Smooth muscle cell (in vitro differentiated cells): Measurements from ENCODE around the gene SERPINB2. TPM values are rescaled to one million over a fixed set of nuclear protein-coding genes. Genes with fewer than 3 reads are reported as not detected.
A peak's percentile ranks its signal among the peaks of the same experiment; 100 is the strongest.

Experiments used
- DNase-seq: peaks from one replicate; lab custom pipeline; 2025; ENCODE audit not compliant: unreplicated experiment; lab: John Stamatoyannopoulos, UW
- H2AFZ ChIP-seq: fragments of 200-600 bp; sonication (generic); 2 replicates; pipeline ENCODE4 v1.6.0; 2016; ENCODE audit warnings: antibody characterized with exemption, low read depth, mild to moderate bottlenecking
- H3F3A ChIP-seq: fragments of 200-600 bp; sonication (generic); 2 replicates; pipeline ENCODE4 v1.6.0; 2017; ENCODE audit warnings: antibody characterized with exemption, low read depth
- H3K27ac ChIP-seq: fragments of 200-600 bp; sonication (generic); 2 replicates; pipeline ENCODE4 v1.5.1; 2016; ENCODE audit warnings: low read depth, mild to moderate bottlenecking
- H3K27me3 ChIP-seq: fragments of 200-600 bp; sonication (generic); 2 replicates; pipeline ENCODE4 v1.6.1; 2016; ENCODE audit warnings: low read depth, mild to moderate bottlenecking
- H3K36me3 ChIP-seq: fragments of 200-600 bp; sonication (generic); 2 replicates; pipeline ENCODE4 v1.5.1; 2016; ENCODE audit warnings: low read depth
- H3K4me1 ChIP-seq: fragments of 200-600 bp; sonication (generic); 2 replicates; pipeline ENCODE4 v1.5.1; 2016; ENCODE audit warnings: low read depth
- H3K4me2 ChIP-seq: fragments of 200-600 bp; sonication (generic); 2 replicates; pipeline ENCODE4 v1.6.0; 2016; ENCODE audit warnings: mild to moderate bottlenecking
- H3K4me3 ChIP-seq: fragments of 200-600 bp; sonication (generic); 2 replicates; pipeline ENCODE4 v1.5.1; 2016; ENCODE audit warnings: mild to moderate bottlenecking
- H3K79me2 ChIP-seq: fragments of 200-600 bp; sonication (generic); 2 replicates; pipeline ENCODE4 v1.6.0; 2016; ENCODE audit warnings: low read depth, mild to moderate bottlenecking
- H3K9ac ChIP-seq: fragments of 200-600 bp; sonication (generic); 2 replicates; pipeline ENCODE4 v1.6.0; 2016; ENCODE audit warnings: low read depth
- H3K9me3 ChIP-seq: fragments of 200-600 bp; sonication (generic); replicated peaks from 2 replicates; pipeline ENCODE4 v1.5.1; 2016; ENCODE audit warnings: low read depth
- H4K20me1 ChIP-seq: fragments of 200-600 bp; sonication (generic); 2 replicates; pipeline ENCODE4 v1.6.0; 2016; ENCODE audit warnings: low read depth
- WGBS: methylation state at CpG from one replicate; pipeline ENCODE4 v1.1.7; 2016; ENCODE audit warnings: low lambda C conversion rate; 5-methylcytosine and 5-hydroxymethylcytosine counted together
- polyA plus RNA-seq: library from polyadenylated mRNA; unstranded; fragments of >200 nt; fragmentation: Nextera tagmentation; extraction: Ambion mirVana; gene quantifications from 2 replicates; pipeline ENCODE4 v1.2.1, GENCODE V29; 2016
- total RNA-seq: library from RNA; depleted of rRNA; stranded (reverse); fragments of >200 nt; gene quantifications from 2 replicates; pipeline ENCODE4 v1.2.3, GENCODE V29; 2014
- TF ChIP-seq, protein P1 (sequence below): fragments of 200-600 bp; sonication (generic); IDR thresholded peaks from 2 replicates; pipeline ENCODE4 v1.5.1; 2017; ENCODE audit warnings: borderline replicate concordance, mild to moderate bottlenecking, antibody characterized with exemption; ENCODE audit not compliant: insufficient read depth, poor library complexity, severe bottlenecking

The SERPINB2 gene
- total and polyA plus RNA-seq, 2 experiments from 2014 or later = 15.5 to 29.8 TPM

DNA sequence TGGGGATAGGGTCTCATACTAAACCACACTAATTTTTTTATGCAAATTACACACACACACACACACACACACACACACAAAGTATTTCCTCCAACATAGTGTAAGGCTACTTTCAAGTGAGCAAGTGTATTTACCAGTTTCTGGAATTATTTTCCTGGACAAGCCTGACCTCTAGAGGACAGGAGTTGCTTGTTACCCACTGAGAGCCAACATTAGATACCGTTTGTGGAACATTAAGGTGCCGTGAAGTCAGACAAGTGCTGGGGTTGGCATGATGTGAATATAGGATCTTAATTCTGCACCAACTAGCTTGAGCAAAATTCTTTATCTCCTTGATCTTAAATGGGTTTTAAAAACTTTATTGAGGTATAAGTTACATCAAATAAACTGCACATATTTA, 39.3 kb upstream of the SERPINB2 start:
- no peak overlapping the region for H2AFZ ChIP-seq
- no peaks in the 10 kb centered on the region for H3K79me2 ChIP-seq
- H4K20me1 ChIP-seq = no peaks in the 10 kb centered on the region
- WGBS = 21% methylated on average over 2 of the region's 2 CpGs
- no peak overlapping the region for H3K27ac ChIP-seq
- no peak overlapping the region for H3K4me2 ChIP-seq
- peaks cover 3% of the 10 kb centered on the region for H3K27me3 ChIP-seq
- H3K9me3 ChIP-seq = no peaks in the 10 kb centered on the region
- no peak for DNase-seq
- H3K36me3 ChIP-seq = no peaks in the 10 kb centered on the region
- TF ChIP-seq, protein P1, sequence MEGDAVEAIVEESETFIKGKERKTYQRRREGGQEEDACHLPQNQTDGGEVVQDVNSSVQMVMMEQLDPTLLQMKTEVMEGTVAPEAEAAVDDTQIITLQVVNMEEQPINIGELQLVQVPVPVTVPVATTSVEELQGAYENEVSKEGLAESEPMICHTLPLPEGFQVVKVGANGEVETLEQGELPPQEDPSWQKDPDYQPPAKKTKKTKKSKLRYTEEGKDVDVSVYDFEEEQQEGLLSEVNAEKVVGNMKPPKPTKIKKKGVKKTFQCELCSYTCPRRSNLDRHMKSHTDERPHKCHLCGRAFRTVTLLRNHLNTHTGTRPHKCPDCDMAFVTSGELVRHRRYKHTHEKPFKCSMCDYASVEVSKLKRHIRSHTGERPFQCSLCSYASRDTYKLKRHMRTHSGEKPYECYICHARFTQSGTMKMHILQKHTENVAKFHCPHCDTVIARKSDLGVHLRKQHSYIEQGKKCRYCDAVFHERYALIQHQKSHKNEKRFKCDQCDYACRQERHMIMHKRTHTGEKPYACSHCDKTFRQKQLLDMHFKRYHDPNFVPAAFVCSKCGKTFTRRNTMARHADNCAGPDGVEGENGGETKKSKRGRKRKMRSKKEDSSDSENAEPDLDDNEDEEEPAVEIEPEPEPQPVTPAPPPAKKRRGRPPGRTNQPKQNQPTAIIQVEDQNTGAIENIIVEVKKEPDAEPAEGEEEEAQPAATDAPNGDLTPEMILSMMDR = peak; percentile 57
- no peaks in the 10 kb centered on the region for H3F3A ChIP-seq
- H3K4me3 ChIP-seq = no peak overlapping the region
- H3K9ac ChIP-seq = no peak overlapping the region
- no peaks in the 10 kb centered on the region for H3K4me1 ChIP-seq

DNA sequence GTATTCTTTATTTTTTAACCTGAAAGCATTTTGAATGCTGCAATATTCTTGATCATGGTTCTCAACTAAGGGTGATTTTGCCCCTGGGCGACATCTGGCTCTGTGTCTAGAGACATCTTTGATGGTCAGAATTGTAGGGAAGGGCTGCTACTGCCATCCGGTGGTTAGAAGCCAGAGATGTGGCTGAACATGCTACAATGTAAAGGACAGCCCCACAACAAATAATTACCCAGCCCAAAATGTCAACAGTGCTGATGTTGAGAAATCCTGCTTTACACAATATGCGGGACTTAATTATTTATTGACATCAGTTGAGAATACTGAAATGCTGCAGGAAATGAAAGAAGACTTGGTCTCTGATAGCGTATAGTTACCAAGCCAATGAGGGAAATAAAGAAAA, 37.5 kb upstream of the SERPINB2 start:
- no peak for DNase-seq
- no peaks in the 10 kb centered on the region for H3K36me3 ChIP-seq
- H2AFZ ChIP-seq = no peak overlapping the region
- H3K79me2 ChIP-seq = no peaks in the 10 kb centered on the region
- H3K4me1 ChIP-seq = no peaks in the 10 kb centered on the region
- H3K27me3 ChIP-seq = peaks cover 3% of the 10 kb centered on the region
- TF ChIP-seq, protein P1 = peak; percentile 40
- no peak overlapping the region for H3K4me2 ChIP-seq
- no peak overlapping the region for H3K27ac ChIP-seq
- no peaks in the 10 kb centered on the region for H3F3A ChIP-seq
- H4K20me1 ChIP-seq = no peaks in the 10 kb centered on the region
- no peak overlapping the region for H3K4me3 ChIP-seq
- no peak overlapping the region for H3K9ac ChIP-seq
- WGBS = 40% methylated on average over 4 of the region's 4 CpGs
- H3K9me3 ChIP-seq = no peaks in the 10 kb centered on the region

DNA sequence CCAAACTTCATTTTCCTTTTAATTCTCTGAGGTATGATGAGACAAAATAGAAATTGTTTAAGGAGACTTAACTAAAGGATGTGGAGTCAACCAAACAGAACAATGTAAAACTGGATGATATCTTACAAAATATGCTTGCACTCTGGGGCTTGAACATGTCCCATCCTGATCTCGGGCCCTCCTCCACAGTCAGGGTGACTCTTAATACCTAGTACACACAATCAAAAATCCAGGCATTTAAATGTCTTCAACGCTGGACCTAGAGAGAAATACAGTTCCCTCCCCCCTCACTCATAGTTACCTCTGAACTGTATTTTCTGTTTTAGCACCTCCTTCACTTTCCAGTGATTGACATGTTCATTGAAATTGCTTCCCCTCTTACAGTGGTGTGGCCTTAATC, 36.9 kb upstream of the SERPINB2 start:
- Histone ChIP-seq H3K27me3 (peaks cover 3% of the 10 kb centered on the region), H3K9me3 (no peaks in the 10 kb centered on the region), H2AFZ (no peak overlapping the region), H3K36me3 (no peaks in the 10 kb centered on the region), H3K79me2 (no peaks in the 10 kb centered on the region), H4K20me1 (no peaks in the 10 kb centered on the region), H3K4me2 (no peak overlapping the region), H3K4me1 (no peaks in the 10 kb centered on the region), H3K27ac (no peak overlapping the region), H3K9ac (no peak overlapping the region), H3F3A (no peaks in the 10 kb centered on the region), H3K4me3 (no peak overlapping the region)
- WGBS = 85% methylated on average over 2 of the region's 2 CpGs
- no peak for DNase-seq
- TF ChIP-seq, protein P1 = no peak

DNA sequence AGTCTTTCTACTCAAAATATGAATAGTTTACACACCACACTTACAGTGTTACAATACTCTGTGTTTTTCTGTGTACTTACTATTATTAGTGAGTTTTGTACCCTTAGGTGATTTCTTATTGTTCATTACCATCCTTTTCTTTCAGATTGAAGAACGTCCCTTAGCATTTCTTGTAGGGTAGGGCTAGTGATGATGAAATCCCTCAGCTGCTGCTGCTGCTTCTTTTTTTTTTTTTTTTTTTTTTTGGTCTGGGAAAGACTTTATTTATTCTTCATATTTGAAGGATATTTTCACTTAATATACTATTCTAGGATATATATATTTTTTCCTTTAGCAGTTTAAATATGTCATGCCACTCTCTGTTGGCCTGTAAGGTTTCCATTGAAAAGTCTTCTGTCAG, 29.0 kb upstream of the SERPINB2 start:
- TF ChIP-seq, protein P1 = no peak
- H3K36me3 ChIP-seq = no peaks in the 10 kb centered on the region
- H3K9ac ChIP-seq = no peak overlapping the region
- no peaks in the 10 kb centered on the region for H3K4me1 ChIP-seq
- no peaks in the 10 kb centered on the region for H3F3A ChIP-seq
- H4K20me1 ChIP-seq = no peaks in the 10 kb centered on the region
- WGBS = 66% methylated on average over 1 of the region's 1 CpG
- H3K4me3 ChIP-seq = no peak overlapping the region
- H3K27me3 ChIP-seq = no peaks in the 10 kb centered on the region
- no peaks in the 10 kb centered on the region for H3K79me2 ChIP-seq
- H2AFZ ChIP-seq = no peak overlapping the region
- no peak overlapping the region for H3K27ac ChIP-seq
- no peak overlapping the region for H3K4me2 ChIP-seq
- DNase-seq = no peak
- no peaks in the 10 kb centered on the region for H3K9me3 ChIP-seq
